WTC11 (cell line): Measurements from ENCODE around the gene BHLHE23. TPM values are rescaled to one million over a fixed set of nuclear protein-coding genes. Genes with fewer than 3 reads are reported as not detected.
A peak's percentile ranks its signal among the peaks of the same experiment; 100 is the strongest.

Experiments
- ATAC-seq: fragments of 200-7000 bp; cut with Tn5 transposase; 2 replicates; pipeline ENCODE4 v1.10.0; 2021; ENCODE audit warnings: mild to moderate bottlenecking, moderate library complexity
- CTCF ChIA-PET: fragments of 300-600 bp; sonication (Branson Sonifier 250); formaldehyde crosslinking; loops from one replicate; lab custom pipeline; 2021; ENCODE audit warnings: antibody characterized with exemption; lab: Charles Lee
- POLR2A ChIA-PET: fragments of 350-600 bp; sonication (Branson Sonifier 250); formaldehyde crosslinking; loops from one replicate; lab custom pipeline; 2021; ENCODE audit warnings: antibody characterized with exemption; lab: Charles Lee
- DNase-seq: peaks from one replicate; pipeline ENCODE4 v3.0.0; 2021; ENCODE audit warnings: low spot score
- H3K27ac Mint-ChIP-seq: 2 replicates; pipeline ENCODE4 v1.8.0; 2021; ENCODE audit warnings: mixed read lengths
- H3K27me3 Mint-ChIP-seq: 2 replicates; pipeline ENCODE4 v1.8.0; 2021; ENCODE audit warnings: low read depth, mild to moderate bottlenecking, moderate library complexity, mixed read lengths
- H3K36me3 Mint-ChIP-seq: 2 replicates; pipeline ENCODE4 v1.8.0; 2021; ENCODE audit warnings: mixed read lengths
- H3K4me1 Mint-ChIP-seq: 2 replicates; pipeline ENCODE4 v1.8.0; 2022; ENCODE audit warnings: mixed read lengths
- H3K4me3 Mint-ChIP-seq: 2 replicates; pipeline ENCODE4 v1.8.0; 2021; ENCODE audit warnings: mild to moderate bottlenecking, moderate library complexity, mixed read lengths
- H3K9me3 Mint-ChIP-seq: 2 replicates; pipeline ENCODE4 v1.8.0; 2021; ENCODE audit warnings: mixed read lengths
- ATF1 ChIP-seq: sonication (generic); formaldehyde crosslinking; IDR thresholded peaks from 2 replicates; pipeline ENCODE4 v1.8.1; 2023; ENCODE audit warnings: mild to moderate bottlenecking, moderate library complexity, missing genetic modification reagents
- CBFB ChIP-seq: sonication (generic); formaldehyde crosslinking; IDR thresholded peaks from 2 replicates; pipeline ENCODE4 v1.8.1; 2022; ENCODE audit warnings: mild to moderate bottlenecking, low read depth, missing genetic modification reagents
- CDX4 ChIP-seq: fragments of 250-450 bp; sonication (Bioruptor Pico); IDR thresholded peaks from 2 replicates; pipeline ENCODE4 v1.9.0; 2021; ENCODE audit warnings: moderate library complexity, mild to moderate bottlenecking, inconsistent platforms, borderline replicate concordance
- E2F4 ChIP-seq: sonication (generic); formaldehyde crosslinking; IDR thresholded peaks from 2 replicates; pipeline ENCODE4 v1.8.1; 2022; ENCODE audit warnings: low read depth, mild to moderate bottlenecking, moderate library complexity, missing genetic modification reagents, borderline replicate concordance
- ESRRA ChIP-seq: sonication (generic); formaldehyde crosslinking; IDR thresholded peaks from 2 replicates; pipeline ENCODE4 v1.8.1; 2022; ENCODE audit warnings: mild to moderate bottlenecking, missing genetic modification reagents, borderline replicate concordance
- GABPB1 ChIP-seq: sonication (generic); formaldehyde crosslinking; IDR thresholded peaks from 2 replicates; pipeline ENCODE4 v1.8.1; 2023; ENCODE audit warnings: mild to moderate bottlenecking, missing genetic modification reagents
- GTF2I ChIP-seq: fragments of 250-450 bp; sonication (Bioruptor Pico); conservative IDR thresholded peaks from 2 replicates; pipeline ENCODE4 v1.4.0; 2021; ENCODE audit warnings: mild to moderate bottlenecking
- IRF2 ChIP-seq: sonication (generic); formaldehyde crosslinking; IDR thresholded peaks from 2 replicates; pipeline ENCODE4 v1.8.0; 2022; ENCODE audit warnings: low read depth, missing genetic modification reagents, borderline replicate concordance
- JUN ChIP-seq: sonication (generic); formaldehyde crosslinking; IDR thresholded peaks from 2 replicates; pipeline ENCODE4 v1.8.0; 2023; ENCODE audit warnings: mild to moderate bottlenecking, missing genetic modification reagents
- MYBL2 ChIP-seq: sonication (generic); formaldehyde crosslinking; IDR thresholded peaks from 2 replicates; pipeline ENCODE4 v1.8.1; 2023; ENCODE audit warnings: mild to moderate bottlenecking, moderate library complexity, missing genetic modification reagents
- NFE2L1 ChIP-seq: sonication (generic); formaldehyde crosslinking; IDR thresholded peaks from 2 replicates; pipeline ENCODE4 v1.8.1; 2023; ENCODE audit warnings: missing genetic modification reagents
- NFYB ChIP-seq: sonication (generic); formaldehyde crosslinking; conservative IDR thresholded peaks from 2 replicates; pipeline ENCODE4 v1.8.0; 2022; ENCODE audit warnings: low read depth, missing genetic modification reagents
- RORB ChIP-seq: fragments of 250-450 bp; sonication (Bioruptor Pico); IDR thresholded peaks from 2 replicates; pipeline ENCODE4 v1.9.0; 2021; ENCODE audit warnings: mild to moderate bottlenecking
- SMAD3 ChIP-seq: sonication (generic); formaldehyde crosslinking; IDR thresholded peaks from 2 replicates; pipeline ENCODE4 v1.8.0; 2022; ENCODE audit warnings: missing genetic modification reagents, mild to moderate bottlenecking, borderline replicate concordance
- USF2 ChIP-seq: sonication (generic); formaldehyde crosslinking; IDR thresholded peaks from 2 replicates; pipeline ENCODE4 v1.8.1; 2023; ENCODE audit warnings: mild to moderate bottlenecking, missing genetic modification reagents, moderate library complexity
- ZNF138 ChIP-seq: sonication (generic); formaldehyde crosslinking; conservative IDR thresholded peaks from 2 replicates; pipeline ENCODE4 v1.8.1; 2022; ENCODE audit warnings: mild to moderate bottlenecking, moderate library complexity, missing genetic modification reagents
- ZNF263 ChIP-seq: sonication (generic); formaldehyde crosslinking; IDR thresholded peaks from 2 replicates; pipeline ENCODE4 v1.8.1; 2022; ENCODE audit warnings: low read depth, mild to moderate bottlenecking, moderate library complexity, missing genetic modification reagents
- ZNF423 ChIP-seq: fragments of 250-450 bp; sonication (Bioruptor Pico); IDR thresholded peaks from 2 replicates; pipeline ENCODE4 v2.1.2; 2022; ENCODE audit warnings: mild to moderate bottlenecking, moderate library complexity
- total RNA-seq: library from RNA; stranded (reverse); gene quantifications from 3 replicates; pipeline ENCODE4 v1.2.3, GENCODE V29; 2021
- TF ChIP-seq, protein P1 (sequence below): sonication (generic); formaldehyde crosslinking; IDR thresholded peaks from 2 replicates; pipeline ENCODE4 v1.8.0; 2022; ENCODE audit warnings: mild to moderate bottlenecking, missing genetic modification reagents
- TF ChIP-seq, protein P2 (sequence below): sonication (generic); formaldehyde crosslinking; IDR thresholded peaks from 2 replicates; pipeline ENCODE4 v1.8.1; 2023; ENCODE audit warnings: mild to moderate bottlenecking, missing genetic modification reagents
- TF ChIP-seq, protein P3 (sequence below): sonication (generic); formaldehyde crosslinking; IDR thresholded peaks from 2 replicates; pipeline ENCODE4 v1.8.0; 2023; ENCODE audit warnings: missing genetic modification reagents, mild to moderate bottlenecking, borderline replicate concordance
- TF ChIP-seq, protein P4 (sequence below): fragments of 250-450 bp; sonication (Bioruptor Pico); IDR thresholded peaks from 2 replicates; pipeline ENCODE4 v2.1.2; 2022; ENCODE audit warnings: mild to moderate bottlenecking, moderate library complexity
- TF ChIP-seq, protein P5 (sequence below): fragments of 250-450 bp; sonication (Bioruptor Pico); IDR thresholded peaks from 2 replicates; pipeline ENCODE4 v1.8.0; 2021; ENCODE audit warnings: mild to moderate bottlenecking

The BHLHE23 gene
- total RNA-seq, 1 experiment from 2014 or later, result 1.3 TPM

GRCh38 chr20:63005862-63006539 is 763 bp downstream of the BHLHE23 start:
- DNase-seq (peak; percentile 55), ATAC-seq (peak; percentile 8)
- Mint-ChIP-seq H3K9me3 (no peaks in the 10 kb centered on the region), H3K36me3 (no peaks in the 10 kb centered on the region), H3K4me3 (peak overlapping the region; percentile 55), H3K27ac (no peak overlapping the region), H3K4me1 (peaks cover 36% of the 10 kb centered on the region), H3K27me3 (peaks cover 91% of the 10 kb centered on the region)
- ChIA-PET POLR2A (interaction anchor here (1.0 to 1.4 kb wide), 2 partner anchors 9 to 30 kb away, joined by 3 read pairs; no protein-coding TSS in a partner anchor), CTCF (interaction anchor here (1.0 to 2.6 kb wide), 8 partner anchors 27 to 166 kb away, joined by 3 to 10 read pairs (median 5); no protein-coding TSS in a partner anchor)
- TF ChIP-seq ATF1 (CRISPR knock-in tag) (no peak), USF2 (CRISPR knock-in tag) (no peak), CDX4 (no peak), GTF2I (CRISPR knock-in tag) (no peak), NFE2L1 (peak; percentile 50; the same call in 1 of the 2 replicates), RORB (CRISPR knock-in tag) (no peak), MYBL2 (CRISPR knock-in tag) (no peak), CBFB (0 out of 2 replicates have a peak, but pooled peaks have one; percentile 57), SMAD3 (CRISPR knock-in tag) (no peak), ZNF138 (CRISPR knock-in tag) (peak; percentile 72; the same call in 1 of the 2 replicates), NFYB (CRISPR knock-in tag) (no peak), GABPB1 (CRISPR knock-in tag) (no peak), ESRRA (CRISPR knock-in tag) (no peak), JUN (CRISPR knock-in tag) (no peak), E2F4 (CRISPR knock-in tag) (no peak), ZNF263 (no peak), IRF2 (no peak), ZNF423 (CRISPR knock-in tag) (no peak)
- TF ChIP-seq, protein P1, sequence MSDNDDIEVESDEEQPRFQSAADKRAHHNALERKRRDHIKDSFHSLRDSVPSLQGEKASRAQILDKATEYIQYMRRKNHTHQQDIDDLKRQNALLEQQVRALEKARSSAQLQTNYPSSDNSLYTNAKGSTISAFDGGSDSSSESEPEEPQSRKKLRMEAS (CRISPR knock-in tag), result peak; percentile 52; the same call in 1 of the 2 replicates
- TF ChIP-seq, protein P2, sequence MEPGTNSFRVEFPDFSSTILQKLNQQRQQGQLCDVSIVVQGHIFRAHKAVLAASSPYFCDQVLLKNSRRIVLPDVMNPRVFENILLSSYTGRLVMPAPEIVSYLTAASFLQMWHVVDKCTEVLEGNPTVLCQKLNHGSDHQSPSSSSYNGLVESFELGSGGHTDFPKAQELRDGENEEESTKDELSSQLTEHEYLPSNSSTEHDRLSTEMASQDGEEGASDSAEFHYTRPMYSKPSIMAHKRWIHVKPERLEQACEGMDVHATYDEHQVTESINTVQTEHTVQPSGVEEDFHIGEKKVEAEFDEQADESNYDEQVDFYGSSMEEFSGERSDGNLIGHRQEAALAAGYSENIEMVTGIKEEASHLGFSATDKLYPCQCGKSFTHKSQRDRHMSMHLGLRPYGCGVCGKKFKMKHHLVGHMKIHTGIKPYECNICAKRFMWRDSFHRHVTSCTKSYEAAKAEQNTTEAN (CRISPR knock-in tag), result 0 out of 2 replicates have a peak, but pooled peaks have one; percentile 31
- TF ChIP-seq, protein P3, sequence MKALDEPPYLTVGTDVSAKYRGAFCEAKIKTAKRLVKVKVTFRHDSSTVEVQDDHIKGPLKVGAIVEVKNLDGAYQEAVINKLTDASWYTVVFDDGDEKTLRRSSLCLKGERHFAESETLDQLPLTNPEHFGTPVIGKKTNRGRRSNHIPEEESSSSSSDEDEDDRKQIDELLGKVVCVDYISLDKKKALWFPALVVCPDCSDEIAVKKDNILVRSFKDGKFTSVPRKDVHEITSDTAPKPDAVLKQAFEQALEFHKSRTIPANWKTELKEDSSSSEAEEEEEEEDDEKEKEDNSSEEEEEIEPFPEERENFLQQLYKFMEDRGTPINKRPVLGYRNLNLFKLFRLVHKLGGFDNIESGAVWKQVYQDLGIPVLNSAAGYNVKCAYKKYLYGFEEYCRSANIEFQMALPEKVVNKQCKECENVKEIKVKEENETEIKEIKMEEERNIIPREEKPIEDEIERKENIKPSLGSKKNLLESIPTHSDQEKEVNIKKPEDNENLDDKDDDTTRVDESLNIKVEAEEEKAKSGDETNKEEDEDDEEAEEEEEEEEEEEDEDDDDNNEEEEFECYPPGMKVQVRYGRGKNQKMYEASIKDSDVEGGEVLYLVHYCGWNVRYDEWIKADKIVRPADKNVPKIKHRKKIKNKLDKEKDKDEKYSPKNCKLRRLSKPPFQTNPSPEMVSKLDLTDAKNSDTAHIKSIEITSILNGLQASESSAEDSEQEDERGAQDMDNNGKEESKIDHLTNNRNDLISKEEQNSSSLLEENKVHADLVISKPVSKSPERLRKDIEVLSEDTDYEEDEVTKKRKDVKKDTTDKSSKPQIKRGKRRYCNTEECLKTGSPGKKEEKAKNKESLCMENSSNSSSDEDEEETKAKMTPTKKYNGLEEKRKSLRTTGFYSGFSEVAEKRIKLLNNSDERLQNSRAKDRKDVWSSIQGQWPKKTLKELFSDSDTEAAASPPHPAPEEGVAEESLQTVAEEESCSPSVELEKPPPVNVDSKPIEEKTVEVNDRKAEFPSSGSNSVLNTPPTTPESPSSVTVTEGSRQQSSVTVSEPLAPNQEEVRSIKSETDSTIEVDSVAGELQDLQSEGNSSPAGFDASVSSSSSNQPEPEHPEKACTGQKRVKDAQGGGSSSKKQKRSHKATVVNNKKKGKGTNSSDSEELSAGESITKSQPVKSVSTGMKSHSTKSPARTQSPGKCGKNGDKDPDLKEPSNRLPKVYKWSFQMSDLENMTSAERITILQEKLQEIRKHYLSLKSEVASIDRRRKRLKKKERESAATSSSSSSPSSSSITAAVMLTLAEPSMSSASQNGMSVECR (CRISPR knock-in tag), result no peak
- TF ChIP-seq, protein P4, sequence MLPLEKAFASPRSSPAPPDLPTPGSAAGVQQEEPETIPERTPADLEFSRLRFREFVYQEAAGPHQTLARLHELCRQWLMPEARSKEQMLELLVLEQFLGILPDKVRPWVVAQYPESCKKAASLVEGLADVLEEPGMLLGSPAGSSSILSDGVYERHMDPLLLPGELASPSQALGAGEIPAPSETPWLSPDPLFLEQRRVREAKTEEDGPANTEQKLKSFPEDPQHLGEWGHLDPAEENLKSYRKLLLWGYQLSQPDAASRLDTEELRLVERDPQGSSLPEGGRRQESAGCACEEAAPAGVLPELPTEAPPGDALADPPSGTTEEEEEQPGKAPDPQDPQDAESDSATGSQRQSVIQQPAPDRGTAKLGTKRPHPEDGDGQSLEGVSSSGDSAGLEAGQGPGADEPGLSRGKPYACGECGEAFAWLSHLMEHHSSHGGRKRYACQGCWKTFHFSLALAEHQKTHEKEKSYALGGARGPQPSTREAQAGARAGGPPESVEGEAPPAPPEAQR (CRISPR knock-in tag), result no peak
- TF ChIP-seq, protein P5, sequence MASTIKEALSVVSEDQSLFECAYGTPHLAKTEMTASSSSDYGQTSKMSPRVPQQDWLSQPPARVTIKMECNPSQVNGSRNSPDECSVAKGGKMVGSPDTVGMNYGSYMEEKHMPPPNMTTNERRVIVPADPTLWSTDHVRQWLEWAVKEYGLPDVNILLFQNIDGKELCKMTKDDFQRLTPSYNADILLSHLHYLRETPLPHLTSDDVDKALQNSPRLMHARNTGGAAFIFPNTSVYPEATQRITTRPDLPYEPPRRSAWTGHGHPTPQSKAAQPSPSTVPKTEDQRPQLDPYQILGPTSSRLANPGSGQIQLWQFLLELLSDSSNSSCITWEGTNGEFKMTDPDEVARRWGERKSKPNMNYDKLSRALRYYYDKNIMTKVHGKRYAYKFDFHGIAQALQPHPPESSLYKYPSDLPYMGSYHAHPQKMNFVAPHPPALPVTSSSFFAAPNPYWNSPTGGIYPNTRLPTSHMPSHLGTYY (CRISPR knock-in tag), result no peak
